ENCODE results near the gene OSBP2. TPM values are rescaled to one million over a fixed set of nuclear protein-coding genes. Genes with fewer than 3 reads are reported as not detected.

OSBP2 gene
- polyA plus RNA-seq, 1 donor (not counting 4 experiments of a cell fraction or from before 2014, with no cell fraction given): 3.0 TPM

DNA sequence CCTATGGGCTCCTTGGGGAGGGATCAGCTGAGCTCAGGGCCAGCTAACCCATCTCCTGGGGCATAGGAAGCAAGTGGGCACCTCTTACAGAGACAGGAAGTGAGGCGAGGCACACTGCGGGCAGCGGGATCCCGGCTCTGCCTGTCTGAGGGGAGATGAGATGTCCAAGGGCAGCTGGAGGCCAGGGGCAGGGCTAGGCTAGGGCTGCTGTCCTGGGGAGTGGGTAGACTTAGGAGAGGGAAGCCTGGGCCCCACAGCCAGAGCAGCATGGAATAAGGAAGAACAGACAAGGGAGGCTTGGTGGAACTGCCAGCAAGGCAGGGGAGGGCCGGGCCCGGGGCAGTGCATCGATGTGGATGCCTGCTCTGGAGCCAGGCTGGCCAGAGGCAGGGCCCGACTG is 197.6 kb downstream of the OSBP2 start:
- Histone ChIP-seq H3K4me1 (ENCODE audit: control insufficient read depth, extremely low read depth, insufficient read depth, low read length) (no peaks in the 10 kb centered on the region), H2AFZ (ENCODE audit: control insufficient read depth, low read length) (no peak overlapping the region), H3K4me2 (ENCODE audit: control insufficient read depth, extremely low read depth, insufficient read depth, low read depth, low read length) (no peak overlapping the region), H3K79me2 (ENCODE audit: control insufficient read depth, insufficient read depth, low read length) (no peaks in the 10 kb centered on the region), H3K9me3 (ENCODE audit: control insufficient read depth, low read depth, low read length) (no peaks in the 10 kb centered on the region), H3K9ac (ENCODE audit: control insufficient read depth, extremely low read depth, insufficient read depth, low read length) (no peak overlapping the region), H3K27me3 (ENCODE audit: control insufficient read depth, extremely low read depth, insufficient read depth, low read length) (no peaks in the 10 kb centered on the region), H4K20me1 (ENCODE audit: control insufficient read depth, extremely low read depth, insufficient read depth, low read length) (no peaks in the 10 kb centered on the region), H3K9me1 (ENCODE audit: control insufficient read depth, extremely low read depth, insufficient read depth, low read length) (no peaks in the 10 kb centered on the region), H3K36me3 (ENCODE audit: control insufficient read depth in 2 of 2, extremely low read depth in 1 of 2, insufficient read depth in 2 of 2, low read length in 2 of 2) (peaks cover 0 to 29% of the 10 kb centered on the region in 2 experiments), H3K27ac (ENCODE audit: control insufficient read depth, insufficient read depth, low read length) (no peak overlapping the region), H3K4me3 (ENCODE audit: control insufficient read depth in 2 of 3, extremely low read depth in 1 of 3, insufficient read depth in 2 of 3, low read depth in 1 of 3, low read length in 3 of 3) (no peak overlapping the region)
- dilution Hi-C loops (cut with MboI; ENCODE audit: extremely low pct_ligation_motif_present, low sequenced_read_pairs): no loop called here
- DNase-seq (ENCODE audit: low read depth, low spot score) (no peak), FAIRE-seq (no peak)
- no peak for TF ChIP-seq EZH2 (IDR thresholded peaks at IDR 0.05; ENCODE audit: low read length)

DNA sequence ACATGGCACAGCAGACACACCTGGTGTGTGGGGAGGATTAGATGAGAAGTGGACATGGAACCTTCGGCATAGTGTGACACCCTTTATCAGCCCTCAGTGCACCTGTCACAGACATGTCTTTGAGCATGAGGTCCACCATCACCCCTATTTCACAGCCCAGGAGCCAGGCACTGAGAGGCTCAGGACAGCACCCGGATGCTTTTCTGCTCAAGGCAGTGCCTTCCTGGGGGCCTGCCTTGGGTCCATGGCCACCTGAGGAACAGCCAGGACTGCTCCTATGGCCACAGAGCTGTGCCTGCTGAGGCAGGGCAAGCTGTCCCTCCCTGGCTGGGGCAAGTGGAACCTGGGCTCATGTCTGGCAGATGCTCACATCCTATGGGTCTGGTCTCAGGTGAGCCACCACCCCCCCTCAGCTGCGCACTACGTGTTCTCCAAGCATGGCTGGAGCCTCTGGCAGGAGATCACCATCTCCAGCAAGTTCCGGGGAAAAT is 198.1 kb downstream of the OSBP2 start:
- H3K4me2 ChIP-seq (ENCODE audit: control insufficient read depth, extremely low read depth, insufficient read depth, low read depth, low read length): no peak overlapping the region
- no peak overlapping the region for H3K9ac ChIP-seq (ENCODE audit: control insufficient read depth, extremely low read depth, insufficient read depth, low read length)
- H3K9me3 ChIP-seq (ENCODE audit: control insufficient read depth, low read depth, low read length): no peaks in the 10 kb centered on the region
- dilution Hi-C loops (cut with MboI; ENCODE audit: extremely low pct_ligation_motif_present, low sequenced_read_pairs): no loop called here
- no peak overlapping the region for H2AFZ ChIP-seq (ENCODE audit: control insufficient read depth, low read length)
- no peak for TF ChIP-seq EZH2 (IDR thresholded peaks at IDR 0.05; ENCODE audit: low read length)
- TF ChIP-seq, protein P1, sequence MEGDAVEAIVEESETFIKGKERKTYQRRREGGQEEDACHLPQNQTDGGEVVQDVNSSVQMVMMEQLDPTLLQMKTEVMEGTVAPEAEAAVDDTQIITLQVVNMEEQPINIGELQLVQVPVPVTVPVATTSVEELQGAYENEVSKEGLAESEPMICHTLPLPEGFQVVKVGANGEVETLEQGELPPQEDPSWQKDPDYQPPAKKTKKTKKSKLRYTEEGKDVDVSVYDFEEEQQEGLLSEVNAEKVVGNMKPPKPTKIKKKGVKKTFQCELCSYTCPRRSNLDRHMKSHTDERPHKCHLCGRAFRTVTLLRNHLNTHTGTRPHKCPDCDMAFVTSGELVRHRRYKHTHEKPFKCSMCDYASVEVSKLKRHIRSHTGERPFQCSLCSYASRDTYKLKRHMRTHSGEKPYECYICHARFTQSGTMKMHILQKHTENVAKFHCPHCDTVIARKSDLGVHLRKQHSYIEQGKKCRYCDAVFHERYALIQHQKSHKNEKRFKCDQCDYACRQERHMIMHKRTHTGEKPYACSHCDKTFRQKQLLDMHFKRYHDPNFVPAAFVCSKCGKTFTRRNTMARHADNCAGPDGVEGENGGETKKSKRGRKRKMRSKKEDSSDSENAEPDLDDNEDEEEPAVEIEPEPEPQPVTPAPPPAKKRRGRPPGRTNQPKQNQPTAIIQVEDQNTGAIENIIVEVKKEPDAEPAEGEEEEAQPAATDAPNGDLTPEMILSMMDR (optimal IDR thresholded peaks at IDR 0.05 in 1 of 3, IDR thresholded peaks at IDR 0.05 in 1 of 3, conservative IDR thresholded peaks at IDR 0.05 in 1 of 3; ENCODE audit: extremely low read depth in 1 of 3, insufficient read depth in 2 of 3, low read length in 3 of 3): no peak
- H3K27me3 ChIP-seq (ENCODE audit: control insufficient read depth, extremely low read depth, insufficient read depth, low read length): no peaks in the 10 kb centered on the region
- DNase-seq (ENCODE audit: low read depth, low spot score) (no peak), FAIRE-seq (no peak)
- H3K36me3 ChIP-seq (ENCODE audit: control insufficient read depth in 2 of 2, extremely low read depth in 1 of 2, insufficient read depth in 2 of 2, low read length in 2 of 2): peaks cover 0 to 29% of the 10 kb centered on the region in 2 experiments
- no peak overlapping the region for H3K27ac ChIP-seq (ENCODE audit: control insufficient read depth, insufficient read depth, low read length)
- no peaks in the 10 kb centered on the region for H4K20me1 ChIP-seq (ENCODE audit: control insufficient read depth, extremely low read depth, insufficient read depth, low read length)
- no peaks in the 10 kb centered on the region for H3K4me1 ChIP-seq (ENCODE audit: control insufficient read depth, extremely low read depth, insufficient read depth, low read length)
- no peaks in the 10 kb centered on the region for H3K79me2 ChIP-seq (ENCODE audit: control insufficient read depth, insufficient read depth, low read length)
- no peaks in the 10 kb centered on the region for H3K9me1 ChIP-seq (ENCODE audit: control insufficient read depth, extremely low read depth, insufficient read depth, low read length)
- no peak overlapping the region for H3K4me3 ChIP-seq (ENCODE audit: control insufficient read depth in 2 of 3, extremely low read depth in 1 of 3, insufficient read depth in 2 of 3, low read depth in 1 of 3, low read length in 3 of 3)

Measured in keratinocyte (primary cell).